NCI-H1105 treated with DMSO at 0.1 percent for 48 hours (cell line): Measurements from ENCODE around the gene LPA.
"Not testable (repeated sequence)": the region's sequence is repeated elsewhere in the genome, so short reads cannot be mapped to it uniquely, and the experiment has no call there.

Source experiments
- DNase-seq: peaks from one replicate; lab custom pipeline; 2025; lab: John Stamatoyannopoulos, UW

LPA gene, protein sequence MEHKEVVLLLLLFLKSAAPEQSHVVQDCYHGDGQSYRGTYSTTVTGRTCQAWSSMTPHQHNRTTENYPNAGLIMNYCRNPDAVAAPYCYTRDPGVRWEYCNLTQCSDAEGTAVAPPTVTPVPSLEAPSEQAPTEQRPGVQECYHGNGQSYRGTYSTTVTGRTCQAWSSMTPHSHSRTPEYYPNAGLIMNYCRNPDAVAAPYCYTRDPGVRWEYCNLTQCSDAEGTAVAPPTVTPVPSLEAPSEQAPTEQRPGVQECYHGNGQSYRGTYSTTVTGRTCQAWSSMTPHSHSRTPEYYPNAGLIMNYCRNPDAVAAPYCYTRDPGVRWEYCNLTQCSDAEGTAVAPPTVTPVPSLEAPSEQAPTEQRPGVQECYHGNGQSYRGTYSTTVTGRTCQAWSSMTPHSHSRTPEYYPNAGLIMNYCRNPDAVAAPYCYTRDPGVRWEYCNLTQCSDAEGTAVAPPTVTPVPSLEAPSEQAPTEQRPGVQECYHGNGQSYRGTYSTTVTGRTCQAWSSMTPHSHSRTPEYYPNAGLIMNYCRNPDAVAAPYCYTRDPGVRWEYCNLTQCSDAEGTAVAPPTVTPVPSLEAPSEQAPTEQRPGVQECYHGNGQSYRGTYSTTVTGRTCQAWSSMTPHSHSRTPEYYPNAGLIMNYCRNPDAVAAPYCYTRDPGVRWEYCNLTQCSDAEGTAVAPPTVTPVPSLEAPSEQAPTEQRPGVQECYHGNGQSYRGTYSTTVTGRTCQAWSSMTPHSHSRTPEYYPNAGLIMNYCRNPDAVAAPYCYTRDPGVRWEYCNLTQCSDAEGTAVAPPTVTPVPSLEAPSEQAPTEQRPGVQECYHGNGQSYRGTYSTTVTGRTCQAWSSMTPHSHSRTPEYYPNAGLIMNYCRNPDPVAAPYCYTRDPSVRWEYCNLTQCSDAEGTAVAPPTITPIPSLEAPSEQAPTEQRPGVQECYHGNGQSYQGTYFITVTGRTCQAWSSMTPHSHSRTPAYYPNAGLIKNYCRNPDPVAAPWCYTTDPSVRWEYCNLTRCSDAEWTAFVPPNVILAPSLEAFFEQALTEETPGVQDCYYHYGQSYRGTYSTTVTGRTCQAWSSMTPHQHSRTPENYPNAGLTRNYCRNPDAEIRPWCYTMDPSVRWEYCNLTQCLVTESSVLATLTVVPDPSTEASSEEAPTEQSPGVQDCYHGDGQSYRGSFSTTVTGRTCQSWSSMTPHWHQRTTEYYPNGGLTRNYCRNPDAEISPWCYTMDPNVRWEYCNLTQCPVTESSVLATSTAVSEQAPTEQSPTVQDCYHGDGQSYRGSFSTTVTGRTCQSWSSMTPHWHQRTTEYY (N-terminal part only)

DNA sequence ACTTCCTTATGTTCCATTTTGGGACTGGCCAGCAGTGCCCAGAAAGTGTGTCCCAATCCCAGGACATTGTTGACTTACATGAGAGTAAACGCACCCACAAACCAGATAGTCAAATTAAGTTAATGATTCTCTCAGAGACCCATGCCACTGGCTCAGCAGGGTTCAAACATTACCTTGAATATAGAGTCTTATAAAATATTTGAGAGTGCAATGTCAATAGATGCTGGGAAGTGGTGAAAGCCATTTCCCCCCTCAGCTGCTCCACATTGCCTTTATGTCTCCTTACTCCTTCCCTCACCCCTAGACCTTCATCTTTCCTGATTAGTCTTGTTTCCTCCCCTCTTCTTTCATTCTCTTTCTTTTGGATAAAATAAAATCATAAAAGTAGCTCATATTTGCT is at the start of gene LPA:
Gene LPA (minus strand): TSS at position 78 of the 400 bp plus-strand sequence. CDS start 61 bp downstream, at position 17.
- DNase-seq, result not testable (repeated sequence)

GRCh38 chr6:160708993-160709392 is 44.9 kb upstream of the LPA start:
- DNase-seq, result not testable (repeated sequence)

- not testable (repeated sequence) for DNase-seq
These were observed 40.6 kb upstream of the LPA start for GRCh38 chr6:160704688-160705087.

- DNase-seq, result not testable (repeated sequence)
These were observed 38.0 kb upstream of the LPA start, which contains the start of gene PLG for GRCh38 chr6:160701918-160702680. Gene PLG (plus strand): TSS chr6:160702244. CDS start chr6:160702305, 61 bp downstream.

GRCh38 chr6:160697826-160698225 is 33.8 kb upstream of the LPA start:
- no peak for DNase-seq

GRCh38 chr6:160696884-160697283 is 32.8 kb upstream of the LPA start:
- not testable (repeated sequence) for DNase-seq

- not testable (repeated sequence) for DNase-seq
These were observed 31.5 kb upstream of the LPA start for GRCh38 chr6:160695622-160696021.

DNA sequence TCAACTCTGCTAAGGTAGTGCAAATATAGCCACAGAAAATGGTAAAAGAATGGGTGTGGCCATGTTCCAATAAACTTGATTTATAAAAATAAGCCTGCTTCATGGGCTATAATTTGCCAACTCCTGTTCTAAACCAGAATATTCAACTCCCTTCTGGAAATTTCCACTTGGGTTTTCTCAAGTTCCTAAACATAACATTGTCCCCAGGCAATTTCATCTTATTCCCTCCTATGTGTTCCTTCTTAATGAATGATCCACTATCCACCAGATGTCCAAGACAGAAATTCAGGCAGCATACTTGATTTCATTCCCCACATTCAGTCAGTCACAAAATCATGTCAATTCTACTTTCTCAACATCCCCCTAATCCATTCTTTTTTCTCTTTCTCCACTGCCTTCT is 30.9 kb upstream of the LPA start:
- not testable (repeated sequence) for DNase-seq

DNA sequence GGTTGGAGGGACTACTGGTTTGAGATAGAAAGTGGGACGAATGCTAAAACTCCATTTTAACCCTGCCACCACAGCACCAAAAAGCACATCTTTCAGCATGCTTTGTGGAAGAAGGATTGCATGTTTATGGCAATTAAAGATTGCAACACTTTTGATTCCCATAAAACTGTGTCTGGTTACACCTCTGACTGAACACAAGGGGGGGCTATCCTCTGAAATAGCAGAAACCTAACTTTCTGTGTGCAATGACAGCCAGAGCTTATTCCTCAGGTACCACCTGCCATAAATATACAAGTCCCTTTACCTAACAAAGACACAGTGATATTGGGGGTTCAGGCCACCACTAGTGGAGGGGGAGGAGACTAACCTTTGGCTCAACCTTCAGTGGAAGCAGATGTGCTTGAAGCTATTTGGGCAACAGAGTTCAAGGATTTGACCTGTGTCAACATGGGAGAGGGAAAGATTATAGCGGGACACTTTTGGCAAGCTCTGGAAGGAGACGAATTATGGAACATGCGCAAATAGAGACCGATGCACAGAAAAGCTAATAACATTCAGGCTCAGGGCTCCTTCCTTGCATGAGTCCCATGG is 28.4 kb upstream of the LPA start:
- DNase-seq, result no peak

GRCh38 chr6:160691617-160692016 is 27.5 kb upstream of the LPA start:
- no peak for DNase-seq

DNA sequence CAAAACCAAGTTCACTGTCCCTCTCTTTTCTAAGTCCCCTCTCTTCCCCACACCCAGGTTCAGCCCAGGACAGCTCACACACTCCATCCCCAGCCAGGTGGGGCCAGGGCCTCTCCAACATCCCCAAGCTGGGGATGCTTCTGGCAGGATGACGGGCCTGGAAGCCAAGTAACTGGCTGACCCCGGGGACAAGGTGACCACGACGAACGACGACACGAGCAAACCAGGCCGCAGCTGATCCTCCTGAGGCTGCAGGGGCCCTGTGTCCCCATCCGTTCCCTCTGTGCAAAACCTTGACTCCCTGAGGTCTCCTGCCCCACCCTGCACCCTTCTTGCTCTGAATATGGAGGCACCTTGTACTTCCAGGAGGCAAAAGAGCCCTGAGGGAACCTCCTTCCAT is 26.4 kb upstream of the LPA start:
- no peak for DNase-seq

GRCh38 chr6:160685762-160686450 is 21.8 kb upstream of the LPA start:
- no peak for DNase-seq

DNA sequence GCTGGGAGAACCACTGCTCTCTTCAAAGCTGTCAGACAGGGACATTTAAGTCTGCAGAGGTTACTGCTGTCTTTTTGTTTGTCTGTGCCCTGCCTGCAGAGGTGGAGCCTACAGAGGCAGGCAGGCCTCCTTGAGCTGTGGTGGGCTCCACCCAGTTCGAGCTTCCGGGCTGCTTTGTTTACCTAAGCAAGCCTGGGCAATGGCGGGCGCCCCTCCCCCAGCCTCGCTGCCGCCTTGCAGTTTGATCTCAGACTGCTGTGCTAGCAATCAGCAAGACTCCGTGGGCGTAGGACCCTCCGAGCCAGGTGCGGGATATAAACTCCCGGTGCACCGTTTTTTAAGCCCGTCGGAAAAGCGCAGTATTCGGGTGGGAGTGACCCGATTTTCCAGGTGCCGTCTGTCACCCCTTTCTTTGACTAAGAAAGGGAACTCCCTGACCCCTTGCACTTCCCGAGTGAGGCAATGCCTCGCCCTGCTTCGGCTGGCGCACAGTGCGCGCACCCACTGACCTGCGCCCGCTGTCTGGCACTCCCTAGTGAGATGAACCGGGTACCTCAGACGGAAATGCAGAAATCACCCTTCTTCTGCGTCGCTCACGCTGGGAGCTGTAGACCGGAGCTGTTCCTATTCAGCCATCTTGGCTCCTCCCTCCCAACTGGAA is 21.2 kb upstream of the LPA start:
- peak; percentile 39 for DNase-seq

- no peak for DNase-seq
These were observed 15.3 kb upstream of the LPA start for GRCh38 chr6:160679402-160679769.

- DNase-seq, result no peak
These were observed 14.8 kb upstream of the LPA start for GRCh38 chr6:160678744-160679401.

DNA sequence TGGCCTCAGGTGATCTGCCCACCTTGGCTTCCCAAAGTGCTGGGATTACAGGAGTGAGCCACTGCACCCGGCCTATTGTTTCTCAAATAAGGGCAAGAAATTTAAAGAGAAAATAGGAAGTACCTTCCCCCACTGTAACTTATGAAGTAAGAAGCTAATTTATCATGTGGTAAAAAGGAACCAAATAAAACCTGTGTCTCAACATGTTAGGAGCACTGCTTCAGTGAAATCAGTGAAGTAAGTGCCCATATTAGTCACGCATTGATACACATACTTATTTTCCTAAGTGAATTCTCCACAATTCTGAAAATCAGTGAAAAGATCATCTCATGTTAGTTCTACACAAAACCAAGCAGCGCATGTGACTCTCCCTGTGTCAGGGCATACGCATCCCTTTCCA is 14.2 kb upstream of the LPA start:
- DNase-seq, result no peak

DNA sequence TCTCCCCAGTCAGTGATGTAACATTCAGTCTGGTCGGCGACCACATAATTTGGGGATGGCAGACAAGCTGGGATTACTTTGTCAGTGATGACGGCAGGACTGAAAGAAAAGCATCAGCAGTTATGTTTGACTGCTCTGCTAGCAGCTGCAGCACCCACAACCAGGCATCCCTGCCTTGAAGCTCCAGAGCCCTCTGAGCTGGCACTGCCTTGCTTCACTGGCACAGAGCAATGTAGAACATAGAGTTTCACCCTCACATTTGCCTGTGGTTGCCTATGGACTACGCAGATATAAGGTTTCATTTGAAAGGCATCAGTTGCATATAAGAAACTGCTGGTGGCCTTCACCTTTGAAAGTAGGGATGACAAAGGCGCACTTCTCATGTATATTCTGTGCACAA is 12.3 kb upstream of the LPA start:
- not testable (repeated sequence) for DNase-seq

- DNase-seq, result no peak
These were observed 4.5 kb upstream of the LPA start for GRCh38 chr6:160668589-160668988.
